AG08396 (cell line): ENCODE measurements around the gene SH2B2.
A peak's percentile ranks its signal among the peaks of the same experiment; 100 is the strongest.

Experiments used
- DNase-seq: peaks from one replicate; pipeline ENCODE4 v3.0.0; 2012; ENCODE audit warnings: low spot score, mixed read lengths

The SH2B2 gene

DNA sequence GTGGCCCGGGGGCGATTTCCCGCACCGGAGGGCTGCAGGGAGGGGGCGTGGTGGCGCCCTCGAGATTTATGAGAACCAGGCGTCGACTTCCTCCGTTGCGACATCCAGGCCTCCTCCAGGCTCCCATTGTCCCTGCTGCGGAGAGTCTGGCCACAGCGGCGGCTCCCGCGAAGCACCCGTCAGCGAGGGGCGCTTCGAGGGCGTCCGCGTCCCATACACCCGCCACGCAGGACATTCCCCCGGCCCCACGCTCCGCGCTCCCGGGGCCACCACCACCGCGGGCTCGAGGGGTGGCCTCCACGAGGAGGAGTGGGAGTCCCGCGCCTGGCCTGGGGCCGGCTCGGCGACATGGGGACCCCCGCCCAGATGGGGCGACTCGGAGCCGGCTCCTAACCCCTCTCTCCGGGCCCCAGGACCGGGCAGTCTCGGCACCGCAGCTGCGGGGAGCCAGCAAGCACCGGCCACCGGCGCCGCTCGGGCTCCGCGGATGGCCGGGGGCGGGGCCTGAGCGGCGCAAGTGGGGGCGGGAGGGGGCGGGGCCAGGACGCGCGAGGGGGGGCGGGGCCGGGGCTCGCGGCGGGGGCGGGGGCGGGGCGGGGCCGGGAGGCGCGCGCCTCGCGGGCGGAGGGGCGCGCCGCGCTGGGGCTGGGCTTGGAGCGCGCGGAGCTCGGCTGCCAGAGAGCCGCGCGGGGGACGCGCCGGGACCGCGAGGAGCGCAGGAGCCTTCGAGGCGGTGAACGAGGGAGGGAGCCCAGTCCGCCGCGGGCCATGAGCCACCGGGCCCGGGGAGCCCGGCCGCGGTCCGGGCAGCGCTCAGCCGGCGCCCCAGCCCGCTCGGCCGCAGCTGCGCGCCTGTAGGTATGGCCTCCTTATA lies at the start of gene SH2B2:
Gene SH2B2, plus strand, starts transcription at position 632 of the 874 bp plus-strand sequence. CDS start 13,683 bp downstream, outside the sequence.
- peak; percentile 92 for DNase-seq

GRCh38 chr7:102239206-102239820 lies 47.4 kb upstream of the SH2B2 start:
- no peak for DNase-seq

DNA sequence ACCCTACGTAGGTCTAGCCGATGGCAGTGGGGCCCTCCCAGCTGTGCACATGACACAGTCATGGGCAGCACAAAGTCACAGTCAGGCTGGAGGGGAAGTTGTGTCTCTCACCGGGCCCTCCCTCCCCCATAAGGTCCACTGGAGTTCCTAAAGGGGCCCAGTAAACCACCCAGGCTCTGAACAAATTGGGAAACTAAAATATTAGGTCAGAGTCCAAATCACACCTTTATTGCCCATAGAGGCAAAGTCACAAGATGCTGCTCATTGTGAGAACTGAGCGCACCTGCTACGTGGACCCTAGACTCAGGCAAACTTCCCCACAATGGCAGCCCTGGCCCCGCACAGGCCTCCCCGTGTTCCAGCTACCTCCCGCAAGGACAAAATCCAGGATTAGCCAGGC lies 45.2 kb upstream of the SH2B2 start:
- DNase-seq: no peak

DNA sequence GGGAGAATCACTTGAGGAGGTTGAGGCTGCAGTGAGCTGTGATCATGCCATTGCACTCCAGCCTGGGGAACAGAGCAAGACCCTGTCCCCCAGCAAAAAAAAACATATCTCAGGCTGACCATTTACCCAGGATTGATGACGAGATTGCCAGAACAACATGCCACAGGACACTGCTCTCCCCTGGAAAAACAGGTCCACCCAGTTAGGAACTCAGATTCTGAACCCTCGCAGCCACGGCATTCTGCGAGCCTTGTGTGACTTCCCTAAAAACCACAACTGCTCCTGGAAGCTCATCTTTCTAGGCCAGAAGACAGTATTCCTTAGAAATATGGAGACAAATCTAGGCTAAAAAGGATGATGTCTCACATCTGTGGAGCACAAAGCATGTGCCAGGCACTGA lies 42.1 kb upstream of the SH2B2 start:
- DNase-seq: no peak

DNA sequence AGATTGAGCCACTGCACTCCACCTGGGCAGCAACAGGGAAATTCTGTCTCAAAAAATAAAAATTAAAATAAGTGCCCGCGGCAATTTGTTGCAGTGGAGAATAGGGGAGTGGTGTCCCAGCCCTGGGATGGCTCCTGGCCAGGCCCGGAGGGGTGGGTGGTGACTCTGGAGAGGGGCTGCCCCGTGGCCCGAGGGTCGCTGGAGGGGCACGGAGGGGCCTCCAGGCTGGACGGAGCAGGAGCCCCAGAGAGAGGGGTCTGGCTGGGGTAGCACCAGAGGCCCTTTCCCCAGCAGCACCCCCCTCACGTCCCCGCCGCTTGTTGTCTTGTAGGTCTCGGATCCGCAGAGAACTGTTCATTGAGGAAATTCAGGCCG lies 38.6 kb upstream of the SH2B2 start:
- DNase-seq: no peak

- no peak for DNase-seq
Observed at GRCh38 chr7:102248456-102249395, 37.9 kb upstream of the SH2B2 start.

GRCh38 chr7:102251531-102252365 lies 34.9 kb upstream of the SH2B2 start:
- no peak for DNase-seq

DNA sequence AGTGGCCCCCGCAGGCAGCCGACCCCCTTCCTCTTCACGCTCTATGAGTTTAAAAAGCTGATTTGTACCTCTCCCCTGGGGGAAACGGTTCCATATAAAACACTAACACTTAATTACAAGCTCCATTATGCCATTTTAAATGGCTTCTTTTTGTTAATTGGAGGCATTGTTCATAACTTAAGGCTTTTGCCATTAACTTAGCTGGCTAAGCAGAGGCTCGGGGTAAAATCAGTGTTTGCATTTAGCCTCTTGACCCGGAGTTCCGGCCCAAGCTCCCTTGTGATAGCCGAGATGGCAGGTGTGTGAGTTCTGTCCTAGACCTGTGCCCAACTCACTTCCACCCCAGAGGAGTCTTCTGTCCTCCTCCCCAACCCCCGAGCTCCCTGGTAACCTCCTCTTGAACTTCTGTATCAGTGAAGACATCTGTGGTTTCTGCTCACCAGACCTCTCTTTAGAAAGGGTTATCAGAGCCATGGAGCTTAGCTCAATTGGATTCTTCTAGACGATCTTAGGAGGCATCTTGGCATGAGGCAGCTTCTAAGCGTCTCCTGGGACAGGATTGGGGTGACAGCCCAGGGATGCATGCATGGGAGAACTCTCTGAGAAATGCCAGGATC lies 34.2 kb upstream of the SH2B2 start:
- no peak for DNase-seq

- no peak for DNase-seq
Observed at GRCh38 chr7:102253066-102253972, 33.3 kb upstream of the SH2B2 start.

DNA sequence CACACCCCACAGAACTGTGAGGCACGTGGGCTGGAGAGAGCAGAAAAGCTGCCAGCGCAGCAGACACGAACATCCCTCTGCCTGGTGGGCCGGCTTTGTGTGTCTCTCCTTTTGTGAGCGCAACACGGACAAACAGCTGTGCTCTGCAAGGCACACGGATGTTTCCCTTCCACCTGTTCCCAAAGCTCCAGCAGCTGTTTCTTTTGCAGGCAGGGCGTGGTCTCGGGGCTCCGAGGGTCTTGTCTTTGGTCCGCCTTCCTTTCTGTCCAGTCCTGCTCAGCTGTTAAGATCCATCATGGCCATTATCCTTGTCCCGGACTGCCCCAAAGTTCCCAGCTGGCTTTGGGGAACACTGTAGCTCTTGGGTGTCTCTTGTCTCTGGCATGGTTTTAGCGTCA lies 32.7 kb upstream of the SH2B2 start:
- no peak for DNase-seq

GRCh38 chr7:102254521-102254920 lies 32.1 kb upstream of the SH2B2 start:
- DNase-seq: no peak

GRCh38 chr7:102255501-102255900 lies 31.2 kb upstream of the SH2B2 start:
- no peak for DNase-seq

GRCh38 chr7:102255916-102256315 lies 30.8 kb upstream of the SH2B2 start:
- DNase-seq: no peak

DNA sequence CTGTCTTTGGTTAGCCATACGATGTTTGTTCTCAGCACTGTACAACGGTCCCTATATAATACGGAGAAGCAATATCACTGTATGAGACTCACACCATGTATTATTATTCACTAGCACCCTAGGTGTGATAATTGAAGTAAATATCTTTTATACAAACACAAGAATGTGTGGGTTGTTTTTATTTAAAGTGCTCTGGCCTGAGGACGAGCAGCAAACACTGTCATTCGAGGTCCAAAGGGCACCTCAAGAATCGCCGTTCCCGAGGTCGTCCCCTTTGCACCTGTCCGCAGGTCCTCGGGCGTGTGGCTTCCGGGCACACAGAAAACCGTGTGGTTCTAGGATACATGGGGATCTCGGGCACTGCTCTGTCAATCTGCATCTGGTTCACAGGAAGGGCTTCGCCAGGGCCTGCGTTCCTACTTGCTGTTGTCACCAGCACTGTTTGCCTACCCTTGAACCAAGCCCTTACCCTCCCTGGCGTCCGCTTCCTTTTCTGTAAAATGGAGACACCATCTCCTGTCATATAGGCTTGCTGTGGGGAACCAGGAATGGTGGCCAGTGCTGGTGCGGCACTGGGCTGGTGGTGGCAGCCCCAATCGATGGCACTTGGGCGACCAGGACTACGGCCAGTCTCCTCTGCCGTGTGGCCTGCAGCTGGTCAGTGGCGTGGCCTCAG lies 28.5 kb upstream of the SH2B2 start:
- no peak for DNase-seq

DNA sequence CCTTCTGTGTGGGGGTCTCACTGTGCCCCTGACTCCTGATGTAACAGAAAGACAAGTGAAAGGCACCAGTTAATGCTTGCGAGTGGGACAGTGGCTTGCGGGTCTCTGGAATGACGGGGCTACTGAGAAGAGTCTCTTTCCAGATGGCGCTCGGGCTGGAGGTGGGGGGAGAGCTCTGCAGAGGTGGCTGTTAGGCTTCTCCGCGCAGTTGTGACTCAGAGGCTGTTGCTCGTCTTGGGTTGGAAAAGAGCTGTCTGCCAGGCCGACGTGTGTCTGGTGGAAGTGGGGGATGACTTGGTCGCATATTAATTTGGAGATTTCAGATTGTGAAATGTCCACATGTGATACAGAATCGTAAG lies 27.9 kb upstream of the SH2B2 start:
- DNase-seq: no peak

DNA sequence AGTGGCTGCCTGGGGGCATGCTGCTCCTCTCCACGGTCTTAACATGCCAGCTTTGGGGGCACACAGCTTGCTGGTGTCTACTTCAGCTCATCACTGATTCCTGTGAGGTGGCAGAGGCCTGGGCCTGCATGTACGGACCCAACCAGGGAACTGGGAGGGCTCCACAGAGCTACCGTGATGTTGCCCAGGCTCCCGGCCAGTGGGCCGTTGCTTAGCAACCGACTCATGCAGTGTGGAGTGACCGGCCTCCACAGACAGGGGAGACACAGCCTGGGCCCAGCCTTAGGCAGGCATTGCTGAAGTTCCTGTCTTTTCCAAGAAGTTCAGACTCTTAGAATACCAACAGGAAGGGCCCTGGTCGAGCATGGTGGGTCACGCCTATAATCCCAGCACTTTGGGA lies 25.8 kb upstream of the SH2B2 start:
- peak; percentile 75 for DNase-seq

GRCh38 chr7:102261451-102261850 lies 25.2 kb upstream of the SH2B2 start:
- no peak for DNase-seq

DNA sequence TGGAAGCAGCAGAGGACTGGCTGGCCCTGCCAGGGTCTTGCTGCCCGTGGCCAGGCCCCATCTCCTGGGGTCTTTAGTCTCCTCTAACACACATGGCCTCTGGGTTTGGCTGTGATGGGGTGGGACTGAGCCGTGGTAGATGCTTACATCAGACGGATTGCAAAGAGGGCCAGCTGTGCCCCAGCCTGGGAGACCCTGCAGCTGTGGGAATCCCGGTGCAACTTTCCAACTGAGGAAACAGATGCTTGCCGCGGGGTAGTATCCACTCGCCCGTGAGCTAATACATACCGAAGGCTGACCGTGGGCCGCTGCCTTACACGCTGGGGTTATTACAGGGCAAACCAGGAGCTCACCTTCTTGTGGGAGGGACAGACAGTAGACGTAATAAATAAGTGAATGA lies 24.1 kb upstream of the SH2B2 start:
- no peak for DNase-seq

GRCh38 chr7:102264367-102264891 lies 22.2 kb upstream of the SH2B2 start:
- no peak for DNase-seq
